ENCODE measurements around the gene MESD. TPM values are rescaled to one million over a fixed set of nuclear protein-coding genes. Genes with fewer than 3 reads are reported as not detected.

Gene MESD
- total and polyA plus RNA-seq, 9 of the 15 experiments (the other 6 are each of a cell fraction or from before 2014, with no cell fraction given), result 11.3 to 39.7 (median 22.8) TPM

DNA sequence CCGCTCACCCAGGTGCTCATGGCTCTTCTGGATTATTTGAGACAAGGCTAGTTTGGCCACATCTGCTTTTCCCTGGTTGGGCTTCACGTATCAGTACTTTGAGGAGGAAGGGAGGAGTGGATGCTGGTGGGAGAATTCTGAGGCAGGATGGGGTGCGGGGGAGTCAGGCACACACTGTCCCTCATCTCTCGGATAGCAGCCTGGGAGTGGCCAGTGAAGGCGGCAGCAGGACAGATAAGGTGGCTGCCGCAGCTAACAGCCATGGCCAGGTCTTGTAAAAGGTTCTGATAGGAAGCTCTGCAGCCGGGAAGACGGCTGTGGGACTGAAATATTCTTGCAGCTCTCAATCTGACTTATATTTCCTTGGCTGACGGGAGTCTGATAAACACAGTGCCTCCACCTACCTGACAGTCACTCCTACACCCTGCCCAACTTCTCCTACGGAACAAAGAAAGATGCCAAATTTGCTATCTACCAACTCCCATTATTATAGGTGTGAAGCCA, 87.3 kb downstream of the MESD start (continued):
- TF ChIP-seq, protein P1, sequence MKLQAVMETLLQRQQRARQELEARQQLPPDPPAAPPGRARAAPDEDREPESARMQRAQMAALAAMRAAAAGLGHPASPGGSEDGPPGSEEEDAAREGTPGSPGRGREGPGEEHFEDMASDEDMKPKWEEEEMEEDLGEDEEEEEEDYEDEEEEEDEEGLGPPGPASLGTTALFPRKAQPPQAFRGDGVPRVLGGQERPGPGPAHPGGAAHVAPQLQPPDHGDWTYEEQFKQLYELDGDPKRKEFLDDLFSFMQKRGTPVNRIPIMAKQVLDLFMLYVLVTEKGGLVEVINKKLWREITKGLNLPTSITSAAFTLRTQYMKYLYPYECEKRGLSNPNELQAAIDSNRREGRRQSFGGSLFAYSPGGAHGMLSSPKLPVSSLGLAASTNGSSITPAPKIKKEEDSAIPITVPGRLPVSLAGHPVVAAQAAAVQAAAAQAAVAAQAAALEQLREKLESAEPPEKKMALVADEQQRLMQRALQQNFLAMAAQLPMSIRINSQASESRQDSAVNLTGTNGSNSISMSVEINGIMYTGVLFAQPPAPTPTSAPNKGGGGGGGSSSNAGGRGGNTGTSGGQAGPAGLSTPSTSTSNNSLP (IDR thresholded peaks at IDR 0.05; ENCODE audit: borderline replicate concordance, low read depth, low read length), result 0 out of 2 replicates have a peak, but pooled peaks have one; percentile 23
- TF ChIP-seq, protein P2, sequence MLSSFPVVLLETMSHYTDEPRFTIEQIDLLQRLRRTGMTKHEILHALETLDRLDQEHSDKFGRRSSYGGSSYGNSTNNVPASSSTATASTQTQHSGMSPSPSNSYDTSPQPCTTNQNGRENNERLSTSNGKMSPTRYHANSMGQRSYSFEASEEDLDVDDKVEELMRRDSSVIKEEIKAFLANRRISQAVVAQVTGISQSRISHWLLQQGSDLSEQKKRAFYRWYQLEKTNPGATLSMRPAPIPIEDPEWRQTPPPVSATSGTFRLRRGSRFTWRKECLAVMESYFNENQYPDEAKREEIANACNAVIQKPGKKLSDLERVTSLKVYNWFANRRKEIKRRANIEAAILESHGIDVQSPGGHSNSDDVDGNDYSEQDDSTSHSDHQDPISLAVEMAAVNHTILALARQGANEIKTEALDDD (IDR thresholded peaks at IDR 0.05), result no peak
- no peak for TF ChIP-seq RBM34 (IDR thresholded peaks at IDR 0.05; ENCODE audit: borderline replicate concordance, insufficient read depth, low read length)
- no peak for TF ChIP-seq KDM2B (CRISPR knock-in tag; IDR thresholded peaks at IDR 0.05)
- TF ChIP-seq MED1 (CRISPR knock-in tag; IDR thresholded peaks at IDR 0.05; ENCODE audit: borderline replicate concordance), result no peak
- no peak for TF ChIP-seq GTF2F1 (IDR thresholded peaks at IDR 0.05; ENCODE audit: low read depth, low read length)
- TF ChIP-seq ATF1 (CRISPR knock-in tag; IDR thresholded peaks at IDR 0.05), result no peak
- TF ChIP-seq ATF1 (tag; IDR thresholded peaks at IDR 0.05), result peak; percentile 33; the same call in 1 of the 2 replicates
- peak; percentile 91 for TF ChIP-seq CCNT2 (IDR thresholded peaks at IDR 0.05; ENCODE audit: borderline replicate concordance, extremely low read depth, insufficient read length, low read depth, low read length)
- TF ChIP-seq, protein P3, sequence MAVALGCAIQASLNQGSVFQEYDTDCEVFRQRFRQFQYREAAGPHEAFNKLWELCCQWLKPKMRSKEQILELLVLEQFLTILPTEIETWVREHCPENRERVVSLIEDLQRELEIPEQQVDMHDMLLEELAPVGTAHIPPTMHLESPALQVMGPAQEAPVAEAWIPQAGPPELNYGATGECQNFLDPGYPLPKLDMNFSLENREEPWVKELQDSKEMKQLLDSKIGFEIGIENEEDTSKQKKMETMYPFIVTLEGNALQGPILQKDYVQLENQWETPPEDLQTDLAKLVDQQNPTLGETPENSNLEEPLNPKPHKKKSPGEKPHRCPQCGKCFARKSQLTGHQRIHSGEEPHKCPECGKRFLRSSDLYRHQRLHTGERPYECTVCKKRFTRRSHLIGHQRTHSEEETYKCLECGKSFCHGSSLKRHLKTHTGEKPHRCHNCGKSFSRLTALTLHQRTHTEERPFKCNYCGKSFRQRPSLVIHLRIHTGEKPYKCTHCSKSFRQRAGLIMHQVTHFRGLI (CRISPR knock-in tag; IDR thresholded peaks at IDR 0.05), result peak; percentile 41; the same call in 1 of the 2 replicates
- TF ChIP-seq, protein P4, sequence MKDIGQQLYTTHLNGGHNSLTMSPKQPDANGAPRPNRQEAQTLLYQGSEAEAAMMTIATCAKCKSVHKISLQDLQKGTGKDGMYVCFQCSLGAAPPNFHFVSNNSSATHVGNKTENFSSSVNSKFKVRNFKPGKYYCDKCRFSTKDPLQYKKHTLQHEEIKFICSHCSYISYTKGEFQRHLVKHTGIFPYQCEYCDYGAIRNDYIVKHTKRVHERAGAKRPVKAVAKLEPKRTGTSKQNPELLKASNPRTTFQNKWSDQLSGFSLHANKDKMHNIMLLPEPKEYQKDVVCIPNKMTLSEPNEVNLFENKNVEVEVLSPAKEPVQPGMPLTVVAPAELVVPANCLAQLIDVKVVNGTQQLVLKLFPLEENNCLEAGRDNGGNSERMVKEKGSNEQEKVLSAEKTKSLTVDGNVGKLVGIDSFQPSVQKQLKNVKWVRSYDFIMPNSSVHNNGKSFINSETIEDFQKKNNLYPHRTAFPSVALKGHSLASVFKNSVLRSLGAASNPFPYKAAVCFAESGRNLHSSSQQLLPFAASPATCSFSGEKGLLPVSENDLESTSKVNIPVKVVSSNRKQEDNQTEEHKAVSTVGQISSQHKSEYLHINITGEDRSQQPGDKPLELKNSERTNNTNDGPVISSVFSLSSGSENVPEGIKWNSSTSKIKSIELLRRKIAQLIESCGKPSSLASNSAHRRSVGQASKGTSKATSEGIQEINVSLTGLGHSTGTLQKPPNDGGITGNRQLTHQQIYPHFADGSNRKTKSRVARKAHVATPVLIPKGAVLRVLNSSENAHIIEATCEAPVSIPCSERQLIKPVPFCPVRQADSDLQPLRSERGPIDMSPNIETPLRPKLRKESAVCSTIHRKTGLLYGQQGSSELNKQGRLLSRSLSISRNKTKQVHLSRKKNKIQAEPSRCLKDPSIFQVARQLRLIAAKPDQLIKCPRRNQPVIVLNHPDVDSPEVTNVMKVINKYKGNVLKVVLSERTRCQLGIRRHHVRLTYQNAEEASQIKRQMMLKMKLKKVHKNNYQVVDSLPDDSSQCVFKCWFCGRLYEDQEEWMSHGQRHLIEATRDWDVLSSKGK (CRISPR knock-in tag; IDR thresholded peaks at IDR 0.05), result no peak
- no peak for TF ChIP-seq FOXK1 (CRISPR knock-in tag; IDR thresholded peaks at IDR 0.05; ENCODE audit: borderline replicate concordance)
- TF ChIP-seq YY1 (IDR thresholded peaks at IDR 0.05; ENCODE audit: borderline replicate concordance in 1 of 3, control insufficient read depth in 1 of 3, extremely low read depth in 1 of 3, insufficient read depth in 3 of 3, insufficient read length in 1 of 3, insufficient replicate concordance in 2 of 3, low read depth in 1 of 3, low read length in 2 of 3), result peak in 1 of 3 experiments; percentile 52
- no peak for TF ChIP-seq TSC22D4 (tag; IDR thresholded peaks at IDR 0.05)
- TF ChIP-seq, protein P5, sequence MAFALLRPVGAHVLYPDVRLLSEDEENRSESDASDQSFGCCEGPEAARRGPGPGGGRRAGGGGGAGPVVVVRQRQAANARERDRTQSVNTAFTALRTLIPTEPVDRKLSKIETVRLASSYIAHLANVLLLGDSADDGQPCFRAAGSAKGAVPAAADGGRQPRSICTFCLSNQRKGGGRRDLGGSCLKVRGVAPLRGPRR (CRISPR knock-in tag; IDR thresholded peaks at IDR 0.05), result no peak
- peak; percentile 65; the same call in 1 of the 2 replicates for TF ChIP-seq FOXM1 (IDR thresholded peaks at IDR 0.05; ENCODE audit: low read depth)
- TF ChIP-seq FOXM1 (CRISPR knock-in tag; IDR thresholded peaks at IDR 0.05; ENCODE audit: low read depth), result no peak
- no peak for TF ChIP-seq RBM22 (IDR thresholded peaks at IDR 0.05; ENCODE audit: low read depth, low read length, poor library complexity, severe bottlenecking)
- TF ChIP-seq ZNF586 (CRISPR knock-in tag; conservative IDR thresholded peaks at IDR 0.05), result no peak
- TF ChIP-seq ZNF282 (CRISPR knock-in tag; IDR thresholded peaks at IDR 0.05), result no peak
